Lower leg skin (tissue), 3 donors: ENCODE results near the gene BAG3.

Experiments used
- CTCF ChIP-seq, 3 donors: fragments of 450-650 bp; IDR thresholded peaks; one replicate each; pipeline ENCODE4 v1.5.1; 2016; ENCODE audit warnings: antibody characterized with exemption in 3 of 3, mild to moderate bottlenecking in 3 of 3, moderate library complexity in 2 of 3
- POLR2A ChIP-seq, 2 donors: fragments of 450-650 bp; IDR thresholded peaks; one replicate each; pipeline ENCODE4 v1.6.1; 2016 to 2017; ENCODE audit warnings: antibody characterized with exemption in 2 of 2, mild to moderate bottlenecking in 1 of 2, moderate library complexity in 1 of 2

DNA sequence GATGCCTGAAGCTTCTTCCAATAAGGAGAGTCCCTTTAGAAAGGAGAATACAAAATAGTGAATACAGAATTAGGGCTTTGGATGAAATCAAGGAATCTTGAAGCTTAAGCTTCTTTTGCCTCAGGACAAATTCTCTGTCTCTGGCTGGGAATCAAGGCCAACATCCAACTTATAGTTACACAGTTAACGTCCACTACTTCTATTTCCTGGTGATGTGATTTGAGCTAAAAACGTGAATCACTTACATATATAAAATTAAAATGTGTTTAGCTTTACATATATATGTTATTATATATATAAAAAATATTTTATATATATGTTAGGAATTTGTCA lies 63.3 kb downstream of the BAG3 start:
- TF ChIP-seq CTCF (IDR thresholded peaks at IDR 0.05) (no peak), POLR2A (IDR thresholded peaks at IDR 0.05) (no peak)
